Colonic mucosa (tissue), 4 donors: ENCODE results near the gene CAMTA2. TPM values are rescaled to one million over a fixed set of nuclear protein-coding genes. Genes with fewer than 3 reads are reported as not detected.

Source experiments
- DNase-seq: peaks from one replicate; pipeline ENCODE4 v3.0.0-alpha.2; 2020
- H3K27ac ChIP-seq: fragments of 200-600 bp; one replicate; pipeline ENCODE4 v1.8.0; 2021
- H3K27me3 ChIP-seq: fragments of 200-600 bp; one replicate; pipeline ENCODE4 v1.8.0; 2021
- H3K36me3 ChIP-seq: fragments of 200-600 bp; one replicate; pipeline ENCODE4 v1.8.0; 2021
- H3K4me1 ChIP-seq: fragments of 200-600 bp; one replicate; pipeline ENCODE4 v1.8.0; 2021; ENCODE audit warnings: mild to moderate bottlenecking
- H3K4me3 ChIP-seq: fragments of 200-600 bp; one replicate; pipeline ENCODE4 v1.8.0; 2021
- H3K9ac ChIP-seq, 2 donors: one replicate each; pipeline ENCODE4 v1.7.0; 2013; ENCODE audit warnings: control low read depth in 2 of 2, low read depth in 2 of 2, low read length in 2 of 2
- H3K9me3 ChIP-seq: fragments of 200-600 bp; one replicate; pipeline ENCODE4 v1.8.0; 2021
- intact Hi-C: fragments of 100-400 bp; cut with DNase I; formaldehyde crosslinking; loops from one replicate; pipeline ENCODE4 v1.14.1; 2022
- total RNA-seq, 2 donors: library from RNA; stranded (reverse); fragmentation: NEBNext Ultra II Directional in 1 of 2; extraction: Animal tissue kit (Norgen Biotek cat#: 25700) in 1 of 2; gene quantifications; one replicate each; pipeline ENCODE4 v1.2.1, GENCODE V29; 2021
- TF ChIP-seq, protein P1 (sequence below): fragments of 200-600 bp; IDR thresholded peaks from one replicate; pipeline ENCODE4 v1.8.0; 2022; ENCODE audit warnings: antibody characterized with exemption, mild to moderate bottlenecking
- donor health status: healthy.
- donor health status: DM: no; HTN: no; CAD: no.
- donor health status: DM: no; HTN: no; CAD: no.

Gene CAMTA2
- total RNA-seq, 2 donors from 2014 or later: 39.8 to 52.6 TPM

DNA sequence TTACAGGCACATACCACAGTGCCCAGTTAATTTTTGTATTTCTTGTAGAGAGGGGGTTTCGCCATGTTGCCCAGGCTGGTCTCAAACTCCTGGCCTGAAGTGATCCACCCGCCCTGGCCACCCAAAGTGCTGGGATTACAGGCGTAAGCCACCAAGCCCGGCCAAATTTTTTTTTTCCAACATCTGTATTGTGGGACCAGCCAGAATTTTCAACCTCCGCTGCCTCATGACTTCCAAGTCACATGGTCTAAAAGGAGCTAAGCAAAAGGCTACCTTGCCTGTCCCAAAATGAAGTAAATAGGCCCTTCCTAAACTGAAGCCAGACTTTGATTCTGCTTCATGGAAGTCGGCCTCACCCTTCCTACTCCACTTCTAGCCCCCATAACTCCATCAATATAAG lies 15.6 kb downstream of the CAMTA2 start:
- TF ChIP-seq, protein P1, sequence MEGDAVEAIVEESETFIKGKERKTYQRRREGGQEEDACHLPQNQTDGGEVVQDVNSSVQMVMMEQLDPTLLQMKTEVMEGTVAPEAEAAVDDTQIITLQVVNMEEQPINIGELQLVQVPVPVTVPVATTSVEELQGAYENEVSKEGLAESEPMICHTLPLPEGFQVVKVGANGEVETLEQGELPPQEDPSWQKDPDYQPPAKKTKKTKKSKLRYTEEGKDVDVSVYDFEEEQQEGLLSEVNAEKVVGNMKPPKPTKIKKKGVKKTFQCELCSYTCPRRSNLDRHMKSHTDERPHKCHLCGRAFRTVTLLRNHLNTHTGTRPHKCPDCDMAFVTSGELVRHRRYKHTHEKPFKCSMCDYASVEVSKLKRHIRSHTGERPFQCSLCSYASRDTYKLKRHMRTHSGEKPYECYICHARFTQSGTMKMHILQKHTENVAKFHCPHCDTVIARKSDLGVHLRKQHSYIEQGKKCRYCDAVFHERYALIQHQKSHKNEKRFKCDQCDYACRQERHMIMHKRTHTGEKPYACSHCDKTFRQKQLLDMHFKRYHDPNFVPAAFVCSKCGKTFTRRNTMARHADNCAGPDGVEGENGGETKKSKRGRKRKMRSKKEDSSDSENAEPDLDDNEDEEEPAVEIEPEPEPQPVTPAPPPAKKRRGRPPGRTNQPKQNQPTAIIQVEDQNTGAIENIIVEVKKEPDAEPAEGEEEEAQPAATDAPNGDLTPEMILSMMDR: no peak
- no peak overlapping the region for H3K27ac ChIP-seq
- H3K27me3 ChIP-seq: no peaks in the 10 kb centered on the region
- H3K36me3 ChIP-seq: no peaks in the 10 kb centered on the region
- no peak overlapping the region for H3K9ac ChIP-seq
- no peak for DNase-seq
- no peaks in the 10 kb centered on the region for H3K4me1 ChIP-seq
- intact Hi-C loops: loop anchor here (5.0 kb wide), 1 partner anchor 70 kb away; the partner anchor contains the start of gene CHRNE
- H3K4me3 ChIP-seq: no peak overlapping the region
- H3K9me3 ChIP-seq: no peaks in the 10 kb centered on the region

DNA sequence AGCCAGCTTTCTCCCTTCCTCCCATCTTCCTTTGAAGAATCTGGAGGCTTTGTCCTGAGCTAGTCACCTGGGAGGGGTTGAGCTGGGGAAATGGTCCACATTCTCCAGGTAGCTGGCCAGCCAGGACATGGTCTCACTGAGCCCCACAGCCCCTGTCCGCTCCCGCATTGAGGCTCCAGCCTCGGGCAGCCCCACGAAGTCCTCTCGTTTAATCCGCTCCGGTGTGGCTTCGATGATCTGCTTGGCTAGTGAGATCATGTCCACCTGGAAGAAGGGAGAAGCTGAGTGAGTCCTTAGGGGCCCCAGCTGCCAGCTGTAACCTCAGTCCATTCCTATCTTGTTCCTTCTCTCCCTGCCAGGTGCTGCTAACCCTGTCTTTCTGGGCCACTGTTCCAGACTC lies 17.2 kb downstream of the CAMTA2 start:
- Histone ChIP-seq H3K9me3 (no peaks in the 10 kb centered on the region), H3K36me3 (no peaks in the 10 kb centered on the region), H3K27ac (no peak overlapping the region), H3K27me3 (no peaks in the 10 kb centered on the region), H3K4me1 (no peaks in the 10 kb centered on the region), H3K4me3 (no peak overlapping the region), H3K9ac (no peak overlapping the region)
- no peak for DNase-seq
- TF ChIP-seq, protein P1: no peak
- intact Hi-C loops: loop anchor here (5.0 kb wide), 1 partner anchor 68 kb away; the partner anchor contains the start of gene CHRNE

DNA sequence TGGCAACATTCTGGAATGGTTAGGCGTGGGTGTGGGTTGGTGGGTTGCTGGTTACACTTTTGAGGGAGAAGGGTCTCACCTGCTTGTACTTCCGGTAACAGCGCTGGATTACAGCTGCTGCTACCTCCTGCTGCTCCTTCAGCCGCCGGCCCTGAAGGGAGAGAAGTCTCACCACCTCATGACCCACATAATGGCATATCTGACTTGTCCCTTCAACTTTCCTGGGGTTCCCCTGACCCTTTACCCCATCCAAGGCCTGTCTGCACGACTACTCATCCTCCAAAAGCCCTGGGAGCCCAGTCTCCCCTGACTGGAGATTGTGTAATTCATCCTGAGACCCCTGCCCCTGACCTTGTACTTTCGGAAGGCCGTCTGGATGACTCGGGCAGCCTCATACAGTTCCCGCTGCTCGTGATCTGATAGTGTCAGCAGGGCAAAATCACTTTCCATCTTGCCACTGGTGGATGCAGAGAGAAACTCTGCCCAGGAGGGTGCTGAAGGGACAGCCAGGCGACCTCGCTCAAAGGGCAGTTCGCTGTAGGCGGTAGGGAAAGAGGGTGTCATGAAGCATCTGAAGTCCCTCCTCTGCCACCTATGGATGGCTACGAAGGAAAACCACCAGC lies 17.8 kb downstream of the CAMTA2 start:
- TF ChIP-seq, protein P1: no peak
- intact Hi-C loops: loop anchor here (5.0 kb wide), 1 partner anchor 67 kb away; the partner anchor contains the start of gene CHRNE
- Histone ChIP-seq H3K36me3 (no peaks in the 10 kb centered on the region), H3K4me3 (no peak overlapping the region), H3K9me3 (no peaks in the 10 kb centered on the region), H3K27me3 (no peaks in the 10 kb centered on the region), H3K9ac (peak overlapping the region in 1 of 2 donors; percentile 19), H3K4me1 (no peaks in the 10 kb centered on the region), H3K27ac (peak overlapping the region; percentile 95)
- no peak for DNase-seq

DNA sequence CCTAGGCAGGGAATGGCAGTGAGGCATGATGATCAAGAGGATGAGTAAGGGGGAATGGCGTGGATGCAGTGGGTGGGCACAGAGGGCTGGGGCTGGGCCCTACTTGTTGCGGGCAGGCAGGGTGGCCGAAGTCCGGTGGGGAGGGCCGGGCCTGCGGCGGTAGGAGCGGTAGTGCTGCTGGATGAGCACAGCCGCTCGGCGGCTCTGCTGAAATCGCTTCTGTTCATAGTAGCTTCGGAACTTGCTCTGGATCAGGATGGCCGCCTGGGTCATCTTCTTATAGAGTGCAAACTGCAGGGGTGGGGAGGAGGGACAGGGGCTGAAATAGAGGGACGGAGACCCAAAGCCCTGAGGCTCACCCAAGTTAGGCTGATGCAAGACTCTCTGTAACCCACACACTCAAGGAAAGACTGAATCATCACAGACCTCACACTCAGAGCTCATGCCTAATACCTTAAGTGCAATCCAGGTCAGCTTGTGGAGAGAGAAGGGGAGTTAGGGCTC lies 18.4 kb downstream of the CAMTA2 start:
- Histone ChIP-seq H3K36me3 (no peaks in the 10 kb centered on the region), H3K4me1 (no peaks in the 10 kb centered on the region), H3K27me3 (no peaks in the 10 kb centered on the region), H3K9me3 (no peaks in the 10 kb centered on the region), H3K9ac (peak overlapping the region; percentile 19 to 90), H3K4me3 (peak overlapping the region; percentile 74), H3K27ac (peak overlapping the region; percentile 95)
- DNase-seq: no peak
- intact Hi-C loops: no loop called here
- TF ChIP-seq, protein P1: no peak

DNA sequence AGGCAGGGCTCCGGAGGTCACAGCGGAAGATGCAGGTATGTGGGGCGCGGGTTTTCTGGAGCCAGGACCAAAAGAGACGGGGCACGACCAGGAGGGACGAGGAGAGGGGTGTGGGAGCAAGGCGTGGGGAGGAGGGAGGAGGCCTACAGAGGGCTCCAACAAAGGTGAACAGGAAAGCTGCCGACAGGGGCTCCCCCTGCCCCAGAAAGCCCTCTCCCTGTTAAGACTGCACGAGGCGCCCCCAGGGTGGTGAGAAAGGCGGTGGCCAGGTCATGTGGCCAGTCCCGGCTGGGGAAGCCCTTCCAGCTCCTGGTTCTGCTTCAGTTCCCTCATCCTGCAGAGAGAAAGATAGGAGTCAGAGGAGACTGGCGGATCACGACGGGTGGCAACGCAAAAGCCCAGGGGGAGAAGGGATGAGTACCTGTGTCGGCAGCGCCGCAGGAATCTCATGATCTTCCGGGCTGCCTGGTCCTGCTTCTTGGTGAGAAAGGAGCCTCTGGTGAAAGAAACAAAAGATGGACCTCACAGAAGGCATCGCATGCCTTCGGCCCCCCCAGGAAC lies 18.9 kb downstream of the CAMTA2 start:
- no peaks in the 10 kb centered on the region for H3K36me3 ChIP-seq
- no peaks in the 10 kb centered on the region for H3K9me3 ChIP-seq
- DNase-seq: no peak
- H3K4me1 ChIP-seq: no peaks in the 10 kb centered on the region
- H3K27ac ChIP-seq: peak overlapping the region; percentile 95
- peak overlapping the region; percentile 74 for H3K4me3 ChIP-seq
- H3K27me3 ChIP-seq: no peaks in the 10 kb centered on the region
- intact Hi-C loops: no loop called here
- H3K9ac ChIP-seq: peak overlapping the region; percentile 65 to 90
- TF ChIP-seq, protein P1: no peak
